NCI-H1694 treated with DMSO at 0.1 percent for 48 hours (cell line): ENCODE data around the gene HHAT.
A peak's percentile ranks its signal among the peaks of the same experiment; 100 is the strongest.

ENCODE experiments used
- DNase-seq: peaks from one replicate; lab custom pipeline; 2025; lab: John Stamatoyannopoulos, UW

HHAT gene

DNA sequence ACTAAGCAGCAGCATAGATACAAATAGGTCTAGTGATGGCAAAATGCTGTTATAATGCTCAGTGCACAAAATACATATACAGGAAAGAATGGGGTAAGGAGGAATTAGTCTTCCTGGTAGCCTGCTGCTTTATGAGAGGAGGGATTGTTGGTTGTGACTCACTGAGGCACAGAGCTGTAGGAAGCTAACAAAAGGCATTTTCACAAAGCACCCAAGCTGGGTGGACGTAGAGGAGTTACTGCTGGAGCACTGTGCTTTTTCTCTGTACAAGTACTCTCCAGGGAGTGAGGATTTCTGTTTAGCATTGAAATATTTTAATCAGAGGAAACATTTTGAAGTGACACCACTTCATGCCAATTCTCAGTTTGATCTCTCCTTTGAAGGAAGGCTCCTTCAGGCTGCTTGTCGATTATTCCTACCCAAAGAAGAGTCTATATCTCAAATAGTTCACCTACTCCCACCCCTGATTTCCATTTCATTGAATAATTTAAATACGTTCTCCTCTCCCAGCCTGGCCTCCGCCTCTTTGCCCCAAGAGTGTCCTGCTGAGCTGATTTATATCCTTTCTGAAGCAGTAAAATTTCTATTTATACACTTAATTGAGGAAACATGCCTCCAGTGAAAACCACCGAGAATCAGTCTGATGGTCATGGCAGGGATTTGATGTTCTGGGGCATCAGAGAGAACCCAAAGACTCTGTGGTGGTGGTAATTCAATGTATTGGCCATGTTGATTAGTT, 271.9 kb downstream of the HHAT start:
- no peak for DNase-seq

DNA sequence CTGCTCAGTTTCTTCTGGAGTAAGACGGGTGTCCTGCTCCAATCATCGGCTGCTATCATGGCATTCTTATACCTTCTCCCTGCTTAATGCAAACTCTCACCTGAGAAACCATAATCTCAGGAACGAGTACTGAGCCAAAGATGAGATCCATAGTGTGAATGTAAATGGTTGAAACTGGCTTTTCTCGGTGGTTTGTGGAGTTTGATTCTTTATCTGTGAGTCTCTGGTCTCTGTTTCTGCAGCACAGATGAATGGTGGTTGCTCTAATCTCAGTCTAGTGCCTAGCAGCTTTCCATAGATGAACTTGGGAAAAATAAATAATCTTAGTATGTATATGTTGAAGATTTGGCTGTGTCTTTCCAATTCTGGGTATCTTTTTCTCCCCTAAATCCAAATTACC, 274.4 kb downstream of the HHAT start:
- no peak for DNase-seq

DNA sequence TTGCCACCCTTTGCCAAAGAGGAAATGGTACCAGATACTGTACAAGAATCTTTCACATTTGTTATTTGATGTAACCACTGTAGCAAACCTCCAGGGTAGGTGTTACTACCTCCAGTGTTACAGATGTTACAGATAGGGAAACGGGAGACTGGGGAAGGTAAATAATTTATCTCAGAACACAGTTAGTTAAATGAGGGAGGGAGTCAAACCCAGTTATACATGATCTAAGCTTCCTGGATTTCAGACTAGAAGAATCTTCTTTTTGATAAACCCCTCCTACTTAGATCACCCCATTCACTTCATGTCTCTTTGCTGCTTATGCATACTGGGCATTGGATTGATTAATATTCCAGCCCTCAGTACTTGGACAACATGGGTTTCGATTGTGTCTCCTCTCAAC, 276.4 kb downstream of the HHAT start:
- DNase-seq = no peak

DNA sequence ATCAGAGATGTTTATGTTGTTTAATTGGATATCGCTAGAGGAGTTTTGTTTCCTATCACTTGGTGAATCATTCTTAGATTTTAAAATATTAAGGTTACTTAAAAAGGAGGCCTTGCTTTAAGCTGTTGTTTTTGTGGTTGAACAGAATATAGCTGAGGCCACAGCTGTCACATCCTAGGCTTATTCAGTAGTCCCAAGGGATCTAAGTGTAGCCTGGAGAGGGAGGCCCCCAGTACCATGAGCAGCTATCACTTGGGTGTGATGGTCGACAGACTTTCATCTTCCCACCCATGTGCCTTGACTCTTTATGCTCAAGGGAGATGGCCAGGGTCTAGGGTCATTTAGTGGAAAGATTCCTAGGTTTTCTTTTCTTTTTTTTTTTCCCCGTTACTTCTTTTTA, 278.7 kb downstream of the HHAT start:
- no peak for DNase-seq

DNA sequence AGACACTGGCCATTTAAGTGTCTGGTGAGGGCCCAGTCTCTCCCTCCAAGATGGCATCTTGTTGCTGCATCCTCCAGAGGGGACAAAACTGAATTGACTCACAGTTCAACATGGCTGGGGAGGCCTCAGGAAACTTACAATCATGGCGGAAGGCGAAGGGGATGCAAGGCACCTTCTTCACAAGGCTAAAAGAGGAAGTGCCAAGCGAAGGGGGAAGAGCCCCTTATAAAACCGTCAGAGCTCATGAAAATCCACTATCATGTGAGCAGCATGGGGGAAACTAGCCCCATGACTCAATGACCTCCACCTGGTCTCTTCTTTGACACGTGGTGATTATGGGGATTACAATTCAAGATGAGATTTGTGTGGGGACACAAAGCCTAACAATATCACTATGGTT, 280.1 kb downstream of the HHAT start:
- no peak for DNase-seq

DNA sequence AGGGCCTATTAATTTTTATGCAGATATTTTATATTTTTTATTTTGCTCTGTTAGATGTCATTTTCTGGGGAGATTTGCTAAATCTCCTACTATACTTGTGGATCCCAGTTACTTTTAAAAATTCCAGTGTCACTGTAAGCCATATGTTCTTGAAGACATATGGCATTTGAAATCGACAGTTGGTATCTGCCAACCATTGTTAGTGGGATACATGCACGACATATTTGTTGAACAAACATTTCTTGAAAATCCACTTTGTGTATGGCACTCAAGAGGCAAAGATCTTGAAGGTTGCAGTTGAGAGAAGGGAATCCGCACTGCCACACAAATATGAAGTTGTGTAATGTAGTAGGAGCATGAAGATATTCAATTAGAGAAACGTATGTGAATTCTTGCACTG, 287.7 kb downstream of the HHAT start:
- peak; percentile 49 for DNase-seq

DNA sequence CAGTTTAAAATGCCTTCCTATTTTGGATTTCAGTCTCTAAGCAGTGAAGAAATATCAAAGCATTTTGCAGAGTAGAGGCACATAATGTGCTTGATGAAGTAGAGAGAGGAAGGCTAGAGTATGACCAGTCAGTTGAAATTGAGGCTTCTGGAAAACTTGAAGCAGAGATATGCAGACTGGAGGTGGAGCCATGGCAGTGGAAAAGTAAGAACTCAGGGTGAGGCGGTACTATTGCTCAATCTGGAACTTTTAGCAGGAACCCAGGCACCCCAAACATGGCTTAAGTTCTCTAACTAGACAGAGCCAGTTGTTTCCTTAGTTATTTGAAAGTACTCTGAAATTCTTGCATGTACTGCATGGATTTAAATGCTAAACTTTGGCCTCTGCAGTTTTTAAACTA, 288.6 kb downstream of the HHAT start:
- no peak for DNase-seq

DNA sequence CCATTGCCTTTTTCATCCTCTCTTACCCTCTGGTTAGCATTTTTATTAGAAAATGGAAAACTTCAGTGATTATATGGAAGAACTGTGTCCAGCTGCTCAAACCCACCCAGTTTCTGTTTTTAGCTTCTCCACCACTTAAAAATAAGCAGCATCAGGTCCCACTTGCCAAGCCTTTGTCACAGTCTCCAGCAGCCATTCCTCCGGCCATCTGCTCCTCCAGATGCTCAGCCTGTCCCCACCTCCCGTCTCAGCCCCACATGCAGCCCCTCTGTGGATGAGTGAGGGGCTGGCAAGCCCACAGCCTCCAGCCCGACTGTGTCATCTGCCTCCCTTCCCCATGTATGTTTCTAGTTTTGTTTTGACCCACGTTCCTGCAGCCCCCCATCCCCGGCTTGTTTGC, 289.7 kb downstream of the HHAT start:
- peak; percentile 89 for DNase-seq

DNA sequence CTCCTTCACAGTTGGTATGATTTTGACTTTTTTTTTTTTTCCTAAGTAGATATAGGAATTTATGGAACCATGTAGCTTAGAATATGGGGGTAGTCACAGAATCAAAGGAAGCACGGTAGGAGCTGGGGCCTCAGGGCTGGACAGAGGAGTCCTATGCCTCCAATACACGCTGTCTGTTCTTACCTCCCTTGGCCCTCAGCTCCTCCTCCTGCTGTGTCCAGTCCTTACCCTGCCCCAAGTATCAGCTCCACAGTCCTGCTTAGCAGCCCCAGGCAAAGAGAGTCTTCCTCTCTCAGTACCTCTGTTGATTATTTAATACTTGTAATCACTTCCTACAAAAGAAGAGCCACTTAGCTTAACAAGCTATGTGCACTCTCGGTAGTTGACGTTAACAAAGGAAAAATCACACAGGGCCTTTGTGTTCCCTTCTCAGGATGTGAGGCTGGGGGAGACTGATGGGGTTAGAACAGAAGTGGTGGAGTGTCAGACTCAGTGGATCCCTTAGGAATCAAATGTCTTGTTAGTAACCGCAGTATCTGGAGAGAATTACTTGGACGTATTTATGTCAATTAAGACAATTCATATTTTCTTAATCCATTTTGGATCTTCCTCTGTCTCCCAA, 292.3 kb downstream of the HHAT start:
- DNase-seq = no peak

DNA sequence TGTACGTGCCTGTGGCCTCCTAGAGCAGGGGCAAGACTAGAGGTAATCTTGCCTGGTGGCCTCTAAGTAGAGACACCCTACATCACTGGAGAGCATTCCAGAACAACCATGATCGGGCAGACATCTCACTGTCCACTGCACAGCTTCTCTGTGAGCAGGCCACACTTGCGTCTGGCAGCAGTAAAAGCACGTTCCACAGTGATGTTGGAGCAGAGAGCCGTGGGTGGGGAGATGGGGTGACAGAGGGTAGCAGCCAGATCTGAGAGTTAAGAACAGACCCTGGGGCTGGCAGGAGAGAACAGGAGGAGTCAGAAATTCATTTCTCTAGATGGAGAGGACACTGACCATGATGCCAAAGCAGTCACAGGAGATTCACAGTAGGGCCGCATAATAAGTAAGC, 293.0 kb downstream of the HHAT start:
- DNase-seq = no peak

DNA sequence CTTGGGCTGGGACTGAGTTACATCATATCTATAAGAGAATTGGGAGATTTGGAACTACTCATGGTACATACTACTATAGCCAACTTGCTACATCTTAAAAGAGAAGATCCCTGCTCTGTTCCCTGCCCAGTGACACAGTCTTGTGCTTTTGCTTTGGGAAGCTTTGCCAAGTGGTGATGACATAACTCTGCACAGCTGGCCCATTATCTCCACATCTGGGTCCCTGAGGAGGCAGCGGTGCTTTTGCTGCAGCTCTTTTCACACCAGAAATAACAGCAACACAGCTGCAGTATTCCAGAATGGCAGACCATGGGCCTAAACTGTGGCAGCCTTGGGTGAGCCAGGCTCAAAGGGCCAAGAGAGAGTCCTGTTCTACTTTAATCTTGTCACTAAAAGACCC, 296.0 kb downstream of the HHAT start:
- DNase-seq = no peak

DNA sequence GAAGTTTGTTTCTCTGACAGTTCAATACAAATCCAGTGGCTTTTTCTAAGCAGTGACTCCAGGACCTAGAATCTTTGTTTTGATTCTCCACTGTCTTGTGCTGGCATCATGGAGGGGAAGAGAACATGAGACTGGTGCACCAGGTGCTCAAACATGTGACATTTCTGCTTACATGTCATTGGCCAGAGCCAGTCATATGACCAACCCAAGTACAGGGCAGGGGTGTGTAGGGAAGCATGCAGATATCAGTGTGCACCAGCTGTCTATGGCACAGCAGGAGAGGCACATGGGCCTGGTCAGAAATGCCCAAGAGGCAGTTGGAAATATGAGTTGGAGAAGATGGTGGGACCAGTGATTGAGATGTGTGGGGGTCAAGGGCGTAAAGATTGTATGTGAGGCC, 297.0 kb downstream of the HHAT start:
- DNase-seq = no peak

DNA sequence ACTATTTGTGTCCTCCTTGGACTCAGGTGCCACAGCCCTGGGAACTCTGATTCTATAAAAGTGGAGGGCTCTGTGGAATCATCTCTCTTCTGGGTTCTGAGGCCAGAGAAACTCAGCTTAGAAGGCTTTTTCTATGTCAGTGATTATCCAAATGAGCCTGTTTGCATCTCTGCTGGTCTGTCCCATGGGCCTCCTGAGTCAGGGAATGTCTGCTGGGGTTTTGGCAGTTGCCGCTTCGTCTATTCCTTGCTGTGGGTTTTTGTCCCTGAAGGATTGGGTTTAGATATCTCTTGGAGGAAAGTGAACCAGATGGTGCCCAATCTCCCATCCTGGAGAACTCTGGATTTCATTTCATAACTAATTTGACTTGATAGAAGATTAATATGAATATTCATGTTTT, 297.6 kb downstream of the HHAT start:
- no peak for DNase-seq

DNA sequence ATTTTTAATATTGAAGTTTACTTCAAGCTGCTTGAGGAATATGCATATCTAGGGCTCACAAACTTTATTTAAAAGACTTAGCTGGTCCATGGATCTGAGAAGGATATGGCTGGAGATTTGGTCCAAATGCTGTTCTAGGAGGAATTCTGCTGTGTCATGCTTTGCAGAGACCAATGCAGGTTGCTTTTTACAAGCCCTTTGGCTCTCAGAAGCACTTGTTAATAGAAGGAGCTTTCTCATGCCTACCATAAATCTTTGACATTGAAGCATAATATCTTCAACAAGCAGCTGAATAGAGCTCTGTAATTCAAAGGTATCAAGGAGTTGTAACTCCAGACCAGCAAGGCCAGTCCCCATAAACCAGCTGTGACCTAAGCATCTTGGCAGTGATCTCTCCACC, 299.1 kb downstream of the HHAT start:
- DNase-seq = no peak

DNA sequence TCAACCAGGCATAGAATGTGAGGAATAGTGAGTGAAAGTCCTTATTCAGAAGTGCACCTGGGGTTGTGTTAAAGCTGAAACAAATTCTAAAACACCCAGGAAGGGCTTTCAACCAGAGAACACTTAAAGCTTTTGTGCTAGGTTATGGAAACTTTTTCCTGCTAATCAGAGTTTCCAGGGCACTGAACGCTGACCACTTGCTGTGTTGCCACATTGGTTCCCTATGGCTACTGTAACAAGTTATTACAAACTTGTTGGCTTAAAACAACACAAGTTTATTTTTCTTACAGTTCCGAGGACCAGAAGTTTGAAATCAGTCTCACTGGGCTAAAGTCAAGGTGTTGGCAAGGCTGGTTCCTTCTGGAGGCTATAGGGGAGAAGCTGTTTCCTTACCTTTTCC, 300.6 kb downstream of the HHAT start:
- DNase-seq = no peak

DNA sequence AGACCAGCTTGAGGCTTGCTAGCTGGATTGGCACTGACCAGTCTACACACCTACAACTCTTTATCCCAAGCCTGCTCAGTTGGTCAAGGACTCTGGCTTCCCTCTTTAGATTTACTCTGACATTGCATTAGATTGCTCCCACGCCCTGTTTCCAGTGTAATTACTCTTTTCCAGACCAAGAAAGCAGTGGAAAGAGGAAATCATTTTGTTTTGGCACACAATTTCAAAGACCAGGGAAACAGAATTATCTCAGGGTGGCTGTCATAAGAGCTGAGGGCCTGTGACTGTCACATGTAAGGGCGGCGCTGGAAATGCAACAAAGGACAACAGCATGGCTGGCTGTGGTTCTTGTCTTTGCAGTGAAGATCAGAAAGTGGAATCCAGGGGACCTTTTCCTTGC, 302.7 kb downstream of the HHAT start:
- no peak for DNase-seq

DNA sequence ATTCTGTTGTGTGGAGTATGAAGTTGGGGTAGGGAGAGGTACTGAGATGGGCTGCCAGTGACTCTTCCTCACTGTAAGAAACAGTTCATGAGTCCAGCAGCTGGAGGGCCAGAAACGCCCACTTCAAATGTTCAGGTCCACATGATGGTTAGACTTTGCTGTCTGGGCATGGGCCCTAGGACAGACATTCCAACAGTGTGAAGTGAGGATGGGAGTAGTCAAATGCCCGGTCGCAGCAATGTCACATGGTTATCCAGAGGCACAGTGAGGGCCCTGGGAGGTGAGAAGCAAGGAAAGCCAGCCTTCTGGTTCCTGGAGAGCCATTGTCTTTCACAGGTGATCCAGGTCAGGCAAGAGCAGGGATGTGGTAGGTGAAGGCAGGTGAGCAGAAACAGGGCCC, 304.4 kb downstream of the HHAT start:
- no peak for DNase-seq

DNA sequence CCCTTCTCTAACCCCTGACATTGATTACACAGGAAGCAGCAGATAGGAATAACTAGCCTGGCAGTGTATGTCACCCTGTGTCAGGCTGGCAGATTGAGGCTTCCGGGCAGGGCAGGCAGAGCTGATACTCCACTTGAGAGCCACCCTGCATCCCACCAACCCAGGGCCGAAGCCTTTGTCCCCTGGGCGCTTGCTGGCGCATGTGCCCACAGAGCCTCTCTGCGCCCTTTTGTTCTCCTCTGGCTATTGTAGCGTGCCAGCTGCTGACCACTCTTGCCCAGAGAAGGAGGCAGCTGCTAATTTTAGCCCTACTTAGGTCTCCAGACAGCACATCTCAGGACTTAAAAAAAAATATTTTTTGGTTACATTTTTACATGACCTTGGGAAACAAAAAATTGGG, 304.9 kb downstream of the HHAT start:
- no peak for DNase-seq

DNA sequence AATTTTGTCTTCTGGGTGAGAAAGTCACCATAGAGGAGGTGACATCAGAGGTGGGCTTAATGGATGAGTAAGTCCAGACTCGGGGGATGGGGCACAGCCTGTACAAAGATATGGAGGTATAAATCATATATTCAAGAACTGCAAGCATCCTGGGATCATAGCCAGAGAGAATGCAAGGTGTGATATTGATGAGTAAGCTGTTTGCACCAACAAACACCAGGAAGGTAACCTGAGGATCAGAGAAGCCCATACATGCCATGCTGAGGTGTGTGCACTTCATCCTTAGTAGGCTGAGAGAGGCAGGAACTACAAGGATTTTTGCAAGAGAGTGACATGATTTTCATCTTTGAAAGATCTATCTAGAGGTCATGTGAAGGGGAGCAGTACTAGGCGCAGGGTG, 306.4 kb downstream of the HHAT start:
- DNase-seq = no peak

DNA sequence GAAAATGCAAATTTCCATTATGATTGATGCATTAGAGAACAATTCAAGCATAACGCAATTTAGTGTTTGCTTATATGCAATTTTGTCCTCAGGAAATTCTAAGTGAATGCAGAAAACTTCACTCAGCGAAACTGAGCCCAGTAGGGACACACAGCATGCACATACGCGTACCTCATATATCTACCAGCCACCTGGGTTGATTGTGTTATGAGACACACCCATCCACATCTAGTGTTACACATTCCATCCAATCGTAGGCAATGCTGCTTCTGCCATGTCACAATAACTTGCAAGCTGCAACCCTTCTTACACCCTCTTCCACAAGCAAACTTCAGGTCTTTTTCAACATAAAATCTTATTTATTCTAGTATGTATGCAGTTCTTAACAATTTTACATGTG, 312.9 kb downstream of the HHAT start:
- no peak for DNase-seq

DNA sequence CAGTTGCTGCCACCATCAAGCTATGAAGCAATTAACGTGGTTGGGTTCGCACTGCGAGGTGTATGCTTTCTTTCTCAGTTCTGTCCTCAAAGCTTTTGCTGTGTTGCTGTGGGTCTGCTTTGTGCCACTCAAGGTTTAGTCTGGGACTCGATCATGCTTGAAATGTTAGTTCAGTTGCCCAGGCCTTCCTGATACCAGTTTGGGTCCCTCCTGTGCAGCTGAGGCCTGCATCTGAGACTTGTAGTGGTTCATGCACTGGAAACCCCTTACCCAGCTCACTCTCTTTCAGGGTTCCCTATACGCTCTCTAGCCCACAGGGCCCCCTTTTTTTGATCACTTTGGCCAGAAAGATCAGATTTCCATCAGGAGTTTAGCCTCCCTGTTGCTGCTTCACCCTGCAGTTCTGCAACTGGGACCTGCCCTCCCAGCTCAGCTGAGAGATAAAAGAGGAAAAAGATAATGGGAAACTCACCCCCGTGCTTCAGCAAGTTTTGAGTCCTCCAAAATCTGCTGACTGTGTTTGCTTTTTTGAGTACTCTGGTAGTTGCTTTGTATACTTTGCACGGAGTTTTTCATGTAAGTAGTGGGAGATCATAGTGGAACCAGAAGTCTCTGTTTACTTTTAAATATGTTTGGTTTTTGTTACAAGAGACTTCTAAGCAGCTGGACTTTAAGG, 317.0 kb downstream of the HHAT start:
- no peak for DNase-seq

DNA sequence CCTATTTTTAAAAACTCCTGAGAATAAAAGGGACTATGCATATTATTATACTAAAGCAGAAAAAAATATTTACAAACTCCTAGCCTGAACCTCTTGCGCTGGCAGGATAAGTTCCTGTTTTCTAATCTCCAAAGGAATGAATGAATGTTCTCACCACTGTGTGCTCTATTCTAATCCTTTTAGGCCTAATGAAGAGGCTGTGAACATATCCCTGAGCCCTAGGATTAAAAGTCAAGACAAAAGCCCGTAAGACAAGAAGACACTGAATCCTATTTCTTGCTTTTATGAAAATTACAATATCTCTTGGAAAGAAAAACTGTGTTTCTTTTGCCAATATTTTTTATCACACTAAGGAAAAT, 317.5 kb downstream of the HHAT start:
- no peak for DNase-seq

DNA sequence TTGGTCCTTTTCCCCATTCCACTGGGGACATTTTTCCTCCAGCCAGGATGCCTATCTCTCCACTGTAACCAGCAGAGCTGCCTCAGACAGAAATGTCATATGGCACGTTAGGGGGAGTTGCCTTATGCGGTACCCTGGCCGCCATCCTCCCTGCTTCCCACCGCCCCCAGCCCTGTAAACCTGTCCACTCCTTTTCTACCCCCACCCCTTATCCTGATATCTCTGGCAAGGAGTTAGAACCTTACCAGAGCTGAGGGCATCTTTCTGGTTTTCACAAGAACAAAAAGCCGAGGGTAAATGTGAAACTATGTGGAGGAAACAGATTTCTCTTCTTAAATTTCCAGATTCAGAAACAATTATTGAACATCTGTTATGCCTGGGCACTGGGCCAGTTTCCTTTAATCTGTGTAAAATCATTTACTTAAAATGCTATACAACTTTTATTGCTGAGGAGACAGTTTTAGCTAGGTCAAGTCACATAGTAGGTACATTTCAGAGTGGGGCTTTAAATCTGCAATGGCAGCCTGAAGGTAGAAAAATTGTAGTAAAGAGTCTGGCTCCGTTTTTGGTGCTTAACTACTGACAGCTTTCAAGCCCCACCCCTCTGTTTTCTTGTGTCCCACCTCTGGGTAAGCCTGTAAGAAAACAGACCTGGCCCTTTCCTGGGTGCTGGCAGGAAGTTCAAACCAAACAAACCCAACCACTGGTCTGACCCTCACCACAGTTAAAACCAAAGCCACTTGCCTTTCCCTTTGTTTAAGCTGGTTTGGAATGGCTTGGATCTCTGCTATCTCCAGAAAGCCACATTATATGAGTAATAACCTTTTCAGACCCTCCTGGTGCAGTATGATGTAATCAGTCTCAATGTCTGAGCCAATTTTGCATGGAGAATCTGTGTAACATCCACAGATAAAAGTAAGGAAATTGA, 319.0 kb downstream of the HHAT start:
- DNase-seq = peak; percentile 76
